SK-N-SH (cell line): ENCODE data around the gene MVD. TPM values are rescaled to one million over a fixed set of nuclear protein-coding genes. Genes with fewer than 3 reads are reported as not detected.

Experiments used
- CTCF ChIA-PET: fragments of 300-600, 350-600 bp; formaldehyde crosslinking; extraction: SDS; loops from one replicate; lab custom pipeline; 2021; lab: Yijun Ruan, JAX
- POLR2A ChIA-PET: fragments of 350-600 bp; sonication (Branson Sonifier 250); formaldehyde crosslinking; extraction: SDS; loops from one replicate; lab custom pipeline; 2020; ENCODE audit warnings: antibody characterized with exemption, inconsistent platforms; lab: Yijun Ruan, JAX
- DNase-seq: peaks from one replicate; pipeline ENCODE4 v3.0.0; 2012
- H2AFZ ChIP-seq: fragments of 200-600 bp; sonication (generic); 2 replicates; pipeline ENCODE4 v1.8.1; 2016; ENCODE audit warnings: antibody characterized with exemption, mild to moderate bottlenecking, low read depth
- H3F3A ChIP-seq: fragments of 200-600 bp; sonication (generic); replicated peaks from 2 replicates; pipeline ENCODE3; 2016; ENCODE audit warnings: antibody characterized with exemption, mild to moderate bottlenecking; ENCODE audit not compliant: insufficient read depth
- H3K27ac ChIP-seq, 2 experiments: fragments of 200-500 bp in 1 of 2; fragments of 200-600 bp in 1 of 2; sonication (Bioruptor generic) in 1 of 2; sonication (generic), shearing (Covaris generic) in 1 of 2; 2 replicates each; pipeline versions ENCODE4 v1.5.1 to v1.6.1; 2014 to 2016; ENCODE audit warnings: low read depth in 2 of 2, inconsistent platforms in 1 of 2, low read length in 1 of 2, mild to moderate bottlenecking in 1 of 2, mixed read lengths in 1 of 2
- H3K27me3 ChIP-seq: fragments of 200-600 bp; sonication (generic), shearing (Covaris generic); 2 replicates; pipeline ENCODE4 v1.6.1; 2016; ENCODE audit warnings: mixed run types; ENCODE audit not compliant: insufficient read depth
- H3K36me3 ChIP-seq, 2 experiments: fragments of 200-500 bp in 1 of 2; fragments of 200-600 bp in 1 of 2; sonication (Bioruptor generic) in 1 of 2; sonication (generic) in 1 of 2; replicated peaks in 1 of 2; 2 replicates each; pipeline versions ENCODE3 to v1.5.1; 2014 to 2016; ENCODE audit warnings: low read length in 1 of 2, mild to moderate bottlenecking in 1 of 2; ENCODE audit not compliant: insufficient read depth in 2 of 2, control insufficient read depth in 1 of 2
- H3K4me1 ChIP-seq, 2 experiments: fragments of 200-500 bp in 1 of 2; fragments of 200-600 bp in 1 of 2; sonication (Bioruptor generic) in 1 of 2; sonication (generic), shearing (Covaris generic) in 1 of 2; 2 replicates each; pipeline versions ENCODE4 v1.5.1 to v1.6.1; 2014 to 2016; ENCODE audit warnings: low read depth in 1 of 2, low read length in 1 of 2, mixed run types in 1 of 2; ENCODE audit not compliant: insufficient read depth in 2 of 2, control insufficient read depth in 1 of 2
- H3K4me2 ChIP-seq: fragments of 200-600 bp; sonication (generic), shearing (Covaris generic); 2 replicates; pipeline ENCODE4 v1.6.1; 2017; ENCODE audit warnings: mixed run types
- H3K4me3 ChIP-seq, 2 experiments: fragments of 200-500 bp in 1 of 2; fragments of 200-600 bp in 1 of 2; sonication (Bioruptor generic) in 1 of 2; sonication (generic), shearing (Covaris generic) in 1 of 2; 2 replicates each; pipeline versions ENCODE4 v1.5.1 to v1.8.1; 2014 to 2016; ENCODE audit warnings: low read depth in 2 of 2, inconsistent platforms in 1 of 2, low read length in 1 of 2, mild to moderate bottlenecking in 1 of 2, mixed read lengths in 1 of 2, moderate library complexity in 1 of 2
- H3K79me2 ChIP-seq: fragments of 200-600 bp; sonication (generic); 2 replicates; pipeline ENCODE4 v1.8.1; 2017; ENCODE audit warnings: mild to moderate bottlenecking; ENCODE audit not compliant: insufficient read depth
- H3K9ac ChIP-seq: fragments of 200-600 bp; sonication (generic); 2 replicates; pipeline ENCODE4 v1.6.1; 2017; ENCODE audit warnings: mixed run types
- H3K9me2 ChIP-seq: fragments of 200-600 bp; sonication (generic); 2 replicates; pipeline ENCODE4 v1.6.1; 2017; ENCODE audit warnings: mixed run types
- H3K9me3 ChIP-seq: fragments of 200-600 bp; sonication (generic); 2 replicates; pipeline ENCODE4 v1.6.1; 2017; ENCODE audit warnings: mixed run types, mild to moderate bottlenecking, moderate library complexity
- H4K20me1 ChIP-seq: fragments of 200-600 bp; sonication (generic); 2 replicates; pipeline ENCODE4 v1.6.1; 2017; ENCODE audit warnings: mild to moderate bottlenecking, mixed run types; ENCODE audit not compliant: insufficient read depth
- CHD2 ChIP-seq: fragments of 150-350 bp; IDR thresholded peaks from 2 replicates; pipeline ENCODE4 v1.6.1; 2018; ENCODE audit warnings: low read length; ENCODE audit not compliant: partially characterized antibody
- ELF1 ChIP-seq: IDR thresholded peaks from 2 replicates; pipeline ENCODE4 v1.4.0; 2012
- EP300 ChIP-seq, 2 experiments: IDR thresholded peaks; 2 replicates each; pipeline versions ENCODE4 v1.4.0 to v1.6.1; 2012; ENCODE audit warnings: borderline replicate concordance in 1 of 2, low read depth in 1 of 2, low read length in 1 of 2
- EZH2phosphoT487 ChIP-seq: fragments of 200-600 bp; sonication (generic); IDR thresholded peaks from 2 replicates; pipeline ENCODE4 v1.6.1; 2017; ENCODE audit warnings: low read depth, mixed run types, mild to moderate bottlenecking, antibody characterized with exemption, moderate library complexity, borderline replicate concordance
- FOSL2 ChIP-seq: IDR thresholded peaks from 2 replicates; pipeline ENCODE4 v1.4.0; 2012; ENCODE audit warnings: low read depth, mild to moderate bottlenecking, moderate library complexity, borderline replicate concordance
- GABPA ChIP-seq: IDR thresholded peaks from 2 replicates; pipeline ENCODE4 v1.4.0; 2012; ENCODE audit warnings: low read depth, mild to moderate bottlenecking
- IRF3 ChIP-seq: fragments of 150-350 bp; IDR thresholded peaks from 2 replicates; pipeline ENCODE4 v1.6.1; 2016; ENCODE audit warnings: mild to moderate bottlenecking, low read depth, low read length
- MEF2A ChIP-seq: IDR thresholded peaks from 2 replicates; pipeline ENCODE4 v1.4.0; 2012; ENCODE audit warnings: low read depth, borderline replicate concordance
- MXI1 ChIP-seq: IDR thresholded peaks from 2 replicates; pipeline ENCODE4 v1.6.1; 2012; ENCODE audit warnings: mild to moderate bottlenecking, low read depth, low read length, improper control_type of control experiment
- NRF1 ChIP-seq: IDR thresholded peaks from 2 replicates; pipeline ENCODE4 v1.6.1; 2012; ENCODE audit warnings: low read depth, mild to moderate bottlenecking, low read length
- PBX3 ChIP-seq: IDR thresholded peaks from 2 replicates; pipeline ENCODE4; 2012
- RAD21 ChIP-seq: IDR thresholded peaks from 2 replicates; pipeline ENCODE4 v1.6.1; 2012; ENCODE audit warnings: mild to moderate bottlenecking, low read length
- RXRA ChIP-seq: IDR thresholded peaks from 2 replicates; pipeline ENCODE4 v1.4.0; 2012; ENCODE audit warnings: low read depth, mild to moderate bottlenecking, borderline replicate concordance
- TAF1 ChIP-seq: IDR thresholded peaks from 2 replicates; pipeline ENCODE4 v1.6.1; 2012; ENCODE audit warnings: low read depth, mild to moderate bottlenecking, low read length, moderate library complexity, borderline replicate concordance
- TCF12 ChIP-seq: IDR thresholded peaks from 2 replicates; pipeline ENCODE4 v1.4.0; 2012
- USF1 ChIP-seq: IDR thresholded peaks from 2 replicates; pipeline ENCODE4 v1.4.0; 2012; ENCODE audit warnings: low read depth, borderline replicate concordance
- WGBS: methylation state at CpG from one replicate; pipeline ENCODE4 v1.1.6; 2017; ENCODE audit warnings: low lambda C conversion rate; 5-methylcytosine and 5-hydroxymethylcytosine counted together
- polyA plus RNA-seq, 3 experiments: library from polyadenylated mRNA; depleted of rRNA; stranded (reverse); fragments of >200 nt; gene quantifications; 2 replicates each; pipeline ENCODE4 v1.2.3, GENCODE V29; 2012
- TF ChIP-seq, protein P1 (sequence below): IDR thresholded peaks from 2 replicates; pipeline ENCODE4 v1.4.0; 2012; ENCODE audit warnings: low read depth, borderline replicate concordance

Gene MVD
- polyA plus RNA-seq, 1 of the 3 experiments (the other 2 are of a cell fraction): 15.7 TPM

DNA sequence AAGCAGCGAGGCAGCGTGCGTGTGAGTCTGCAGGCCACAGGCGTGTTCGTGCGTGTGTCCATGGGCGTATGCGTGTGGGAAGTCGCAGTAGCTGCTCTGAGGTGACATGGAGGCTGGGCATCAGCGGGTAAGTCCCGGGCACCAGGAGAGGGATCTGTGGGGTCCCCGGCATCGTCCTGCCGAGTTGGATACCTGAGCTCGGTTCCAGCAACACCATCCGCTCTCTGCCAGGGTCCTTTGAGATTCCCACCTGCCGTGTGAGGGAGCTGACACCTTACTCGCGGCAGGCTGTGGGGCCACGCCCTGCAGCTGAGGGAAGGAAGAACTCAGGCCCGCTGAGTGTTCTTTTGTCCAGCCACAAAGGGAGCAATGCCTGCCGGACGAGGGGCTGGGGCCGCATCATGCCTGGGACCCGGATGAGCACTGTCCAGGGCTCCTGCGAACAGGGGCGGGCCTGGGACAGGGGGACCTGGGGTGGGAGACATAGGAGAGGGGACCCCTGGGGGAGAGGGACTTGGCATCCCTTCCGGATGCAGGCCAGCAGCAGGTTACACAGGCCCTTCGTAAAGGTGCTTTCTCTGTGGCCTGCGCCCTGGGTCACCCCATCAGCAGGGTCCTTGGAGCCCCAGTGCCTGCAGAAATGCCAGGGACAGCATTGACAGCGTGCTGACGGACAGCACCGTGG, 28.4 kb upstream of the MVD start:
- H3K27me3 ChIP-seq: no peaks in the 10 kb centered on the region; the same call in 1 of the 2 replicates
- H3K9me2 ChIP-seq: no peaks in the 10 kb centered on the region
- H3K9me3 ChIP-seq: no peaks in the 10 kb centered on the region
- no peak overlapping the region for H3K4me3 ChIP-seq
- H3K4me2 ChIP-seq: no peak overlapping the region
- H3K36me3 ChIP-seq: no peaks in the 10 kb centered on the region
- no peak overlapping the region for H3K27ac ChIP-seq
- peaks cover 0 to 7% of the 10 kb centered on the region in 2 experiments; a peak in 1 of 4 replicates for H3K4me1 ChIP-seq
- 77% methylated on average over 23 of the region's 33 CpGs for WGBS
- no peaks in the 10 kb centered on the region for H4K20me1 ChIP-seq
- no peaks in the 10 kb centered on the region for H3K79me2 ChIP-seq
- CTCF ChIA-PET: interaction anchor here (0.7 kb wide), 1 partner anchor 186 kb away, joined by 3 read pairs; no protein-coding TSS in a partner anchor
- no peak overlapping the region for H3K9ac ChIP-seq
- TF ChIP-seq CHD2 (no peak), ELF1 (no peak), RXRA (no peak), EZH2phosphoT487 (no peak), MEF2A (no peak)
- TF ChIP-seq, protein P1, sequence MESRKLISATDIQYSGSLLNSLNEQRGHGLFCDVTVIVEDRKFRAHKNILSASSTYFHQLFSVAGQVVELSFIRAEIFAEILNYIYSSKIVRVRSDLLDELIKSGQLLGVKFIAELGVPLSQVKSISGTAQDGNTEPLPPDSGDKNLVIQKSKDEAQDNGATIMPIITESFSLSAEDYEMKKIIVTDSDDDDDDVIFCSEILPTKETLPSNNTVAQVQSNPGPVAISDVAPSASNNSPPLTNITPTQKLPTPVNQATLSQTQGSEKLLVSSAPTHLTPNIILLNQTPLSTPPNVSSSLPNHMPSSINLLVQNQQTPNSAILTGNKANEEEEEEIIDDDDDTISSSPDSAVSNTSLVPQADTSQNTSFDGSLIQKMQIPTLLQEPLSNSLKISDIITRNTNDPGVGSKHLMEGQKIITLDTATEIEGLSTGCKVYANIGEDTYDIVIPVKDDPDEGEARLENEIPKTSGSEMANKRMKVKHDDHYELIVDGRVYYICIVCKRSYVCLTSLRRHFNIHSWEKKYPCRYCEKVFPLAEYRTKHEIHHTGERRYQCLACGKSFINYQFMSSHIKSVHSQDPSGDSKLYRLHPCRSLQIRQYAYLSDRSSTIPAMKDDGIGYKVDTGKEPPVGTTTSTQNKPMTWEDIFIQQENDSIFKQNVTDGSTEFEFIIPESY: no peak
- H2AFZ ChIP-seq: no peak overlapping the region
- no peaks in the 10 kb centered on the region for H3F3A ChIP-seq
- POLR2A ChIA-PET: no interaction called here
- no peak for DNase-seq

DNA sequence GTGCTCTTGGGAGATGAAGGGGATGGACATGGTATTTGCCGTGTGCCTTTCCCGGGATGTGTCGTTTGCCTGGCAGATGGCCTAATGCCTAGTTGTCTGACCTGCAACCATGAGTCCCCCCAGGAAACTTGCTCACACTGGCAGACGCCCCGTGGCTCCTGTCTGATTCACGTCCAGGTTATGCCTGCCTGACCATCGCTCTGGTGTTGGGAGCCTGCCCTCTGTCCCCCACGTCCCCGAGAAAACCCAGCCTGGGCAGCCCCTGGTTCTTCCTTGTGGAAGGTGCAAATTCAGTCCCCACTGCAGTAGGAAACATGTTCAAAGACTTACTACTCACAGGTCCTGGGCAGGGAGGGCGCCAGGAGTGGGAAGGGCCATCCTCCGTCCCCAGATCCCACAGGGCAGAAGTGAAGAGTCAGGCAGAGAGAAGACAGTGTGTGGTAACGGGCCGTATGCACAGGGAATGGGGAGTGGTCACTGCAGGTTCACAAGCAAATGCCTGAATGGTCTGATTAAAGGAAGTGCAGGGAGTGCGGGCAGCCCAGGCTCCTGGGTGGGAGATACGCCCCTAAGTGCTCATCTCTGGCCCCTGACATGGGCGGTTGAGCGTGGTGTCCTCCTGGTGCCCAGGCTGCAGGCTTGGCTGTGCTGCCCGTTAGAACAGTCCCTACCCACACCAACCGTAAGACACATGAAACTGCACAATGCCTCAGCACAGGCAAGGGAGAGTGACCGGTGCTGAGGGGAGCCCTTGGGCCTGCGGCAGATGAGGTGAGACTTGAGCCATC, 27.6 kb upstream of the MVD start:
- ChIA-PET POLR2A (no interaction called here), CTCF (interaction anchor here (0.7 kb wide), 1 partner anchor 185 kb away, joined by 3 read pairs; no protein-coding TSS in a partner anchor)
- no peak overlapping the region for H3K27ac ChIP-seq
- peaks cover 5 to 10% of the 10 kb centered on the region in 2 experiments; a peak in 2 of 4 replicates for H3K4me1 ChIP-seq
- no peak for DNase-seq
- no peaks in the 10 kb centered on the region for H3K79me2 ChIP-seq
- no peak overlapping the region for H3K9ac ChIP-seq
- no peaks in the 10 kb centered on the region for H3F3A ChIP-seq
- no peaks in the 10 kb centered on the region for H3K9me2 ChIP-seq
- TF ChIP-seq NRF1: no peak
- no peak for TF ChIP-seq PBX3
- TF ChIP-seq CHD2: no peak
- no peak for TF ChIP-seq TAF1
- no peak for TF ChIP-seq IRF3
- no peak for TF ChIP-seq MXI1
- no peak for TF ChIP-seq ELF1
- no peak for TF ChIP-seq USF1
- TF ChIP-seq GABPA: no peak
- TF ChIP-seq TCF12: no peak
- TF ChIP-seq FOSL2: no peak
- no peak for TF ChIP-seq RAD21
- no peak for TF ChIP-seq EP300 (IDR thresholded peaks at IDR 0.05; ENCODE audit: borderline replicate concordance in 1 of 2, low read depth in 1 of 2, low read length in 1 of 2)
- no peaks in the 10 kb centered on the region for H3K36me3 ChIP-seq
- H3K27me3 ChIP-seq: no peaks in the 10 kb centered on the region; the same call in 1 of the 2 replicates
- H3K4me3 ChIP-seq: no peak overlapping the region
- no peaks in the 10 kb centered on the region for H3K9me3 ChIP-seq
- no peak overlapping the region for H2AFZ ChIP-seq
- H3K4me2 ChIP-seq: no peak overlapping the region
- 66% methylated on average over 10 of the region's 21 CpGs for WGBS
- no peaks in the 10 kb centered on the region for H4K20me1 ChIP-seq
